CD4-positive, alpha-beta T cell treated with Interleukin-10 for 1 hour (primary cell): ENCODE data around the gene PCNX3.

Experiments
- DNase-seq: peaks from one replicate; pipeline ENCODE4 v3.0.0-alpha.2; 2020

Gene PCNX3

GRCh38 chr11:65599955-65600246 is 15.7 kb upstream of the PCNX3 start:
- DNase-seq = no peak

GRCh38 chr11:65604258-65604657 is 11.3 kb upstream of the PCNX3 start:
- no peak for DNase-seq

GRCh38 chr11:65606876-65607613 is 8.5 kb upstream of the PCNX3 start:
- DNase-seq = peak; percentile 19

GRCh38 chr11:65607614-65608426 is 7.8 kb upstream of the PCNX3 start:
- DNase-seq = no peak

- DNase-seq = no peak
Measured at GRCh38 chr11:65609229-65609628, 6.3 kb upstream of the PCNX3 start.

GRCh38 chr11:65609665-65610064 is 5.9 kb upstream of the PCNX3 start:
- DNase-seq = no peak

GRCh38 chr11:65610404-65610803 is 5.2 kb upstream of the PCNX3 start:
- DNase-seq = no peak

- DNase-seq = peak; percentile 19
Measured at GRCh38 chr11:65611028-65611757, 4.4 kb upstream of the PCNX3 start.

GRCh38 chr11:65611758-65612603 is 3.6 kb upstream of the PCNX3 start:
- DNase-seq = no peak

- no peak for DNase-seq
Measured at GRCh38 chr11:65612691-65613090, 2.9 kb upstream of the PCNX3 start.

GRCh38 chr11:65613091-65613928 is 2.3 kb upstream of the PCNX3 start:
- peak; percentile 18 for DNase-seq

- no peak for DNase-seq
Measured at GRCh38 chr11:65615950-65616574, 486 bp downstream of the PCNX3 start.

- DNase-seq = peak; percentile 26
Measured at GRCh38 chr11:65616575-65617001, 1.0 kb downstream of the PCNX3 start.

GRCh38 chr11:65617136-65617850 is 1.7 kb downstream of the PCNX3 start:
- no peak for DNase-seq

GRCh38 chr11:65617990-65618751 is 2.6 kb downstream of the PCNX3 start:
- no peak for DNase-seq

- DNase-seq = no peak
Measured at GRCh38 chr11:65618763-65619162, 3.2 kb downstream of the PCNX3 start.

GRCh38 chr11:65619281-65619928 is 3.8 kb downstream of the PCNX3 start:
- DNase-seq = no peak

GRCh38 chr11:65620666-65621065 is 5.1 kb downstream of the PCNX3 start:
- DNase-seq = no peak

- no peak for DNase-seq
Measured at GRCh38 chr11:65621460-65621859, 5.9 kb downstream of the PCNX3 start.
